Measurements from ENCODE around the gene PDSS2.
"Not testable (repeated sequence)": the region's sequence is repeated elsewhere in the genome, so short reads cannot be mapped to it uniquely, and the experiment has no call there.

The PDSS2 gene

GRCh38 chr6:107152638-107153430, 306.5 kb downstream of the PDSS2 start:
- no peak for DNase-seq

GRCh38 chr6:107144666-107145065, 314.7 kb downstream of the PDSS2 start:
- no peak for DNase-seq

DNA sequence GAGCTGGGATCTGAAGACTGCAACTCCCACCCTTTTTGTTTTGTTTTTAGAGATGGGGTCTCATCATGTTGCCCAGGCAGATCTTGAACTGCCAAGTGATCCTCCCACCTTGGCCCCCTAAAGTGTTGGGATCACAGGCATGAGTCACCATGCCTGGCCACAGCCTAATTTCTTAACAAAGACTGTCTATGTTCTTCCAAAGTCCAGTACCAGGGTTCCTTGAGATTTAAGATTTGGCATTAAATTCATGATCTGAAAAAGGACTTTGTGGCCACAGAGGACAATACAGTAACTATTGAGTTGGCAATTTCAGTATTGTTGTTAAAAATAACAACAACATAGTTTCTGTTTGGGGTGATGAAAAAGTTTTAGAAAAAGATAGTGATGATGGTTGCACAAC, 315.4 kb downstream of the PDSS2 start:
- no peak for DNase-seq

DNA sequence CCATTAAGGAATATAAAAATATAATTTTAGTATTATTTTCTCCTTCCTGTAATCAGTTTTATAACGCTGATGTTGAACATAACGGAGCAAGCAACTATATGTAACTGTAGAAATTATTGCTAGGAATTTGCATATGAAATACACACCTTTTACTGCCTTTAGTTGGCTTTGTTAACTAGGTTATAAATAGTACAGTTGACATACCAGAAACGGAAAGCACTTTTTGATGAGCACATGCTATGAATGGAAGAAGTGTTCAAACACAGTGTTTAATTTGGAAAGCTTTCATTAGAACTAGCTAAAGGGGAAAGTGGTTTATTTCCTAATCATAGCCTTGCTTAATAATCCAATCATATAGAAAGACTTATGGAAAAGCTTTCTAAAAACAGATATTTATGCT, 318.8 kb downstream of the PDSS2 start:
- no peak for DNase-seq

- DNase-seq: not testable (repeated sequence)
Measured at GRCh38 chr6:107136324-107136723, 323.0 kb downstream of the PDSS2 start.

DNA sequence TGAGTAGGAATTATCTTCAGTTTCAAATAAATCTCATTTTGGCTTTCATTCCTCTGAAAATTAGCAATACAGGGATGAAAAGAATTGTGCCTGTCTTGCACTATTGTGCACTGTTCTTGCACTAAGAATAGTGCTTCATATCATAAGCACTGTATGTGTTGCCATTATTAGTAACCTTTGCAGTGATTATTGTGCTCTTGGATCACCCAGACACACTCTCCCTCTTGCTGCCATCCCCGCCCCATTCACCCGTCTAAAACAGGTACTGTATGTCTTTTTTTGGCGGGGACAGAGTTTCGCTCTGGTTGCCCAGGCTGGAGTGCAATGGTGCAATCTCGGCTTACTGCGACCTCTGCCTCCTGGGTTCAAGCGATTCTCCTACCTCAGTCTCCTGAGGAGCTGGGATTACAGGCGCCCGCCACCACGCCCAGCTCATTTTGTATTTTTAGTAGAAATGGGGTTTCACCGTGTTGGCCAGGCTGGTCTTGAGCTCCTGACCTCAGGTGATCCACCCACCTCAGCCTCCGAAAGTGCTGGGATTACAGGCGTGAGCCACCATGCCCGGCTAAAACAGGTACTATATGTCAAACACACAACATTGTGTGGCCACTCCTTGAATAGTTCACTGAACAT, 324.2 kb downstream of the PDSS2 start:
- not testable (repeated sequence) for DNase-seq

GRCh38 chr6:107132330-107132954, 326.9 kb downstream of the PDSS2 start:
- no peak for DNase-seq

DNA sequence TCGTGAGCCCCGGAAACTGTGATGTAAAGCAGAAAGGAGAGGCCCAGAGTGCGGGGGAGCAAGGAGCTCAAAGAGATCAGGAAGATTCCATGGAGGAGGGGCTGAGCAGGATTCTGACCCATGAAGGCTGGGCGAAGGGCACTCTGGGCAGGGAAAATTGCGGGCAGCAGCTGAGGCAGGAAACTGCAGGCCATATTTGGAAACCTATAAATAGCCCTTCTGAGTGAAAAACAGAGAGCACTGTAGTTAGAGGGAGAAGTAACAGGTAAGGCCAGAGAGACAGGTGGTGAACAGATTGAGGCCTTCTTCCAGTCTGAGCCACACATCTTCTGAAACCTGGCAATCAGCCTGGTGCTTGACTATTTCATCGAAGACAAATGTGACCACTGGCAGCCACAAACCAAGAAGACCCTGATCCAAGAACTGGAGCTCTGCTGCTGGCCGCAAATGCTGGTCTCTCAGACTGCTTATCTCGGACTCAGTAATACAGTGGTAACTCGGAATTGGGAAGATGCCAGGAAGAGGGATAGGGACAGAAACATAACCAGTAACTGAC, 329.9 kb downstream of the PDSS2 start:
- no peak for DNase-seq

GRCh38 chr6:107128577-107128976, 330.8 kb downstream of the PDSS2 start:
- DNase-seq: no peak

DNA sequence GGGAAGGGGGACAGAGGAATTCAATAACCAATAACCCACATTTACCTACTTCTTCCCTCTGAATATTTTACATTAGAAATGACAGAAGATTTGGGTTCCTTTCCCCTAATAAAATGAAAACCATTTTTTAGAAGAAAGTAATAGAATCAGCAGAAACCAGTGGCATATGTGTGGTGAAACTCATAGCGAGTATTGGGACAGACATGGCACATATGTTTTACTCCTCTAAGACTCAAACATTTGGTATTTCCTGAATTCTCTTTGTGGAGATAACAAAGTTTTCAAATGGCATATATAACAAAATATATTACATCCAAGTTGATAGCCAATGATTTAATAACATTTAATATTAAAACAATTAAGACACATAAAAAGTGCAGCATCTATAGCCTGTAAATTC, 331.2 kb downstream of the PDSS2 start:
- no peak for DNase-seq

- no peak for DNase-seq
Measured at GRCh38 chr6:107125771-107126170, 333.6 kb downstream of the PDSS2 start.

DNA sequence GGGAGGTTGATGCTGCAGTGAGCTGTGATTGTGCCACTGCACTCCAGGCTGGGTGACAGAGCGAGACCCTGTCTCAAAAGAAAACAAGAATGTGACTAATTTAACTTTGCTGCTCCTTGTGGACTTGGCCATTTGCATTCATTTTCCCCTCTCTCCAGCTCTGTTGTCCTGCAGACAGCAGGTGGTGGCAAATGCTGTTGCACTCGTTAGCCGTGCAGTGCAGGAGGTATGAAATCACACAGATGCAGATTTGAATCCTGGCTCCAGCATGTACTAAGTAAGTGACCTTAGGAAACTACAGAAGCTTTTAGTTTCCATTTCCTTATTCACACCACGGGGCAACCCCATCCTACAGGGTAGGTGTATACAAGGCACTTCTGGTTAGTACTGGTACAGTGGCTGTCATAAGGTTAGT, 334.4 kb downstream of the PDSS2 start:
- DNase-seq: no peak

DNA sequence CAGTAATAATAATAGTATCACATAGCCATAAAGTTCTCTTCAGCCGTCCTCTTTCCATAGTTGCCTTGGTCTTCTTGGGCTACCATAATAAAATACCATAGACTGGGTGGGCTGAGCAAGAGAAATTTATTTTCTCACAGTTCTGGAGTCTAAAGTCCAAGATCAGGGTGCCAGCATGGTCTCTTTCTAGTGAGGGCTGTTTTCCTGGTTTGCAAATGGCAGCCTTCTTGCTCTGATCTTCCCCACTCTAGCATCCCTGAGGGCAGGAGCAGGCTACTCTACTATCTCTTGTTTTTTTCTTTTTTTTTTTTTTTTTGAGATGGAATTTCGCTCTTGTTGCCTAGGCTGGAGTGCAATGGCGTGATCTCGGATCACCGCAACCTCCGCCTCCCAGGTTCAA, 335.9 kb downstream of the PDSS2 start:
- no peak for DNase-seq

DNA sequence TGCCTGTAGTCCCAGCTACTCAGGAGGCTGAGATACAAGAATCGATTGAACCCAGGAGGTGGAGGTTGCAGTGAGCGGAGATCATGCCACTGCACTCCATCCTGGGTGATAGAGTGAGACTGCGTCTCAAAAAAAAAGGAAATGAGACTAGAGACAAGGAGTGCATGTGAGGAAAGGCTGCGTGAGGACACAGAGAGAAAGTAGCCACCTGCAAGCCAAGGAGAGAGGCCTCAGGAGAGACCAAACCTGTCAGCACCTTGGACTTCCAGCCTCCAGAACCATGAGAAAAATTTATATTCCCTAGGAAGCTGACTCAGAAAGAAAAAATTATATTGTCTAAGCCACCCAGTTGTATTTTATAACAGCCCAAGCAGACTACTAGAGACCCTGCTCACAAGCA, 336.6 kb downstream of the PDSS2 start:
- DNase-seq: no peak

DNA sequence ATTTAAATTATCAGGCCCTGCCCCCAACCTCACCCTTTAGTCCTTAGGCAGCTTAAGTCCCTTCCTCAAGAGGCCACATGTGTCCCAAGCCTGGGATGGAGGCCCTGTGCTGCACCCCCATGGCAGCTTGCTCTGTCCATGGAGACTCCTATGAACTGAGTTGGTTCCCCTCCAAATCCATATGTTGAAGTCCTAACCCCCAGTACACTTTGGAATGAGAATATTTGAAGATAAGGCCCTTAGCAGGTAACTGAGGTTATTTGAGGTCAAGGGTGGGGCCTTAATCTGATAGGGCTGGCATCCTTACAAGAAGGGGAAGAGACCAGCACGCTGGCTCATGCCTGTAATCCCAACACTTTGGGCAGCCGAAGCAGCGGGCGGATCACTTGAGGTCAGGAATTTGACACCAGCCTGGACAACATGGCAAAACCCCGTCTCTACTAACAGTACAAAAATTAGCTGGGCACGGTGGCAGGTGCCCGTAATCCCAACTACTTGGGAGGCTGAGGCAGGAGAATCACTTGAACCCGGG, 337.3 kb downstream of the PDSS2 start:
- no peak for DNase-seq

GRCh38 chr6:107121266-107121665, 338.1 kb downstream of the PDSS2 start:
- no peak for DNase-seq

GRCh38 chr6:107120404-107120803, 339.0 kb downstream of the PDSS2 start:
- DNase-seq: no peak

- DNase-seq: peak; percentile 33
Measured at GRCh38 chr6:107118976-107119375, 340.4 kb downstream of the PDSS2 start.

GRCh38 chr6:107118540-107118939, 340.8 kb downstream of the PDSS2 start:
- DNase-seq: not testable (repeated sequence)

GRCh38 chr6:107116931-107117330, 342.4 kb downstream of the PDSS2 start:
- DNase-seq: no peak

GRCh38 chr6:107116328-107116892, 343.0 kb downstream of the PDSS2 start:
- DNase-seq: peak; percentile 65

DNA sequence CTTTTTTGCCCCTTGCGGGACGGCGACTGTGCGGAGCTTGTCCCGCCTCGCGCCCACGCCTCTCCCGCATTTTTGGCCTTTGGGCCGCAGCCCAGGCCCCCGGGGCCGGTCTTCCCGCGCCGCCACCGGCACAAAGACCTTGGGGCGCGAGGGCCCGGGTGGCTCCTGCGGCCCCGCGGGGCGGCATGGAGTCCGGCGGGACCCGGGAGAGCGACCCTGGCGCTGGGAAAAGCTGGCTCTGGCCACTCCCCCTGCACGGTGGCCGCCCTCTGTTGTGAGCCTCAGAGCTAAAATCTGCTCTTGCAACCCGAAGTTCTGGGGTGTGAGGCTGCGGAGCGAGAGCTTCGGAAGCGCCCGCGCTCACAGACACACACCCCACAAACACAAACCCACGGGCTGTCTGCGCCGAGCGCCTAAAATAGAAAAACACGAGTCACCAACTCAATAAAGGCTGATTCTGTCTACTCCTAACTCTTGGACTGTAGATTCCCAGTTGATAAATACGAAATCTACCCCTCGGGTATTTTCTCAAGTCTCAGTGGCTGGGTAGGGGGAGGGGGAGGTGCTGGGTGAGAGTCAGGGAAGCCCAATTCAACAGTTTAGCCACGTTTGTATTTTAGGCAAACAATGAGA, 343.6 kb downstream of the PDSS2 start:
- DNase-seq: peak; percentile 45
